A172 (cell line): ENCODE measurements around the gene FBXW11. TPM values are rescaled to one million over a fixed set of nuclear protein-coding genes. Genes with fewer than 3 reads are reported as not detected.
A peak's percentile ranks its signal among the peaks of the same experiment; 100 is the strongest.

ENCODE experiments used
- DNase-seq: peaks from one replicate; pipeline ENCODE4 v3.0.0-alpha.2; 2015; ENCODE audit warnings: low spot score
- total RNA-seq: library from RNA; depleted of rRNA; stranded (reverse); fragments of >200 nt; shearing (Covaris generic); gene quantifications from 2 replicates; pipeline ENCODE4 v1.2.3, GENCODE V29; 2014

The FBXW11 gene
- total RNA-seq, 1 experiment from 2014 or later, result 106 TPM

DNA sequence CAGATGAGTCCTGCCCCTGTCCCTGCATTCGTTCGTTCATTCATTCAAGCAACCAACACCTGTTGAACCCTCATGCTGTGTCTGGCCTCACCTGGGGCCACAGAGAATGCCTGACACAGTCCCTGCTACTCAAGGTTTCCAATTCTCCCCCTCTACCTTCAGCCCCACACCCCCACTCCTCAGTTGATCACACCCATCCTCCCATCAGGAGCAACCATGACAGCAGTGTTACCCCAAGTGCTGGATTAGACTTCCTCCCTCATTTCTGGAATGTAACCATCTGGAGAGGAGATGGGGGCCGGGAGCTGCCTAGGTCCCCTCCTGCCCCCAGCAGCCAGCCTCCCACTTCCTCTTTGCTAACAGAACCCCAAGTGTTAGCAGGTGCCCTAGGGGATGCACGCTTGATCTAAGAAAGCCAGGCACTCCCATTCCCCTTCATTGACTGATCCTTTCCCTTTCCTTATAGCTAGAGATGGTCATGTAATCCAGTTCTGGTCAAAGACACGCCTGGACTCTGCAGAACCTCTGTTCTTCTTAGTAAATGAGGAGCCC, 163.6 kb downstream of the FBXW11 start:
- DNase-seq, result no peak

DNA sequence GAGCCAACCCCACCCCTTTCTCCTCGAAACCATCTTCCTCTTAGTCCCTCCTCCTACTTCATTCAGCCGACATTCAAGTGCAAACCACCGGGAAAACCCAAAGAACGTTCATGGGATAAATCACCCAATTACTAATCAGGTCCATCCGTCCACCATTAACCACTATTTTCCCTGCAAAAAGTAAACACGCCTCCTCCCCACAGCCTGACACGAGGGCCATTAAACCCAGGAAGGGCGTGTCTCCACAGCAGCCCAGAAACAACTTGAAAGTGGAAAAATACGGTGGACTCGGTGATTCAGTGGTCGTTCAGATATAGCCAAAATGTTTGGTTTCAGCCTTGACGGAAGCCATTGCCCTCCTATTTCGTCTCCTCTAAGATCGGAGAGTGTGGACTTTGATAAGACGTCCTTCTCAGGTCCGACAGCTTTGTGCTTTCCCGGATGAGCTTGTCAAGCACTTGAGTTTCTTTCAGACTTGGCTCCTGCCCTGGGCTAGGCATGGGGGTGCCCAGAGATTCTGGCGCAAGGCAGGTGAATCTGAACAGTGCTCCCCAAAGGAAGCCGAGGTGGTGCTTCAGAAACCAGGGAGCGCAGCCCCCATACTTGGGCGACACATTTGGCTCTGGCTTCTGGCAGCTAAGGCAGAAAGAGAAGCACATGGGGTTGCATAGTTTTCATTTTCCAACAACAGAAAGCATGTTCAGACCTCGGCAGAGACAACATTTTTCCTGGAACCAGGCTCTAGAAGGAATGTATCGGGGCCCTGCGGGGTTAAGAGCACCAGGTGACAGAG, 164.3 kb downstream of the FBXW11 start:
- peak; percentile 11 for DNase-seq

DNA sequence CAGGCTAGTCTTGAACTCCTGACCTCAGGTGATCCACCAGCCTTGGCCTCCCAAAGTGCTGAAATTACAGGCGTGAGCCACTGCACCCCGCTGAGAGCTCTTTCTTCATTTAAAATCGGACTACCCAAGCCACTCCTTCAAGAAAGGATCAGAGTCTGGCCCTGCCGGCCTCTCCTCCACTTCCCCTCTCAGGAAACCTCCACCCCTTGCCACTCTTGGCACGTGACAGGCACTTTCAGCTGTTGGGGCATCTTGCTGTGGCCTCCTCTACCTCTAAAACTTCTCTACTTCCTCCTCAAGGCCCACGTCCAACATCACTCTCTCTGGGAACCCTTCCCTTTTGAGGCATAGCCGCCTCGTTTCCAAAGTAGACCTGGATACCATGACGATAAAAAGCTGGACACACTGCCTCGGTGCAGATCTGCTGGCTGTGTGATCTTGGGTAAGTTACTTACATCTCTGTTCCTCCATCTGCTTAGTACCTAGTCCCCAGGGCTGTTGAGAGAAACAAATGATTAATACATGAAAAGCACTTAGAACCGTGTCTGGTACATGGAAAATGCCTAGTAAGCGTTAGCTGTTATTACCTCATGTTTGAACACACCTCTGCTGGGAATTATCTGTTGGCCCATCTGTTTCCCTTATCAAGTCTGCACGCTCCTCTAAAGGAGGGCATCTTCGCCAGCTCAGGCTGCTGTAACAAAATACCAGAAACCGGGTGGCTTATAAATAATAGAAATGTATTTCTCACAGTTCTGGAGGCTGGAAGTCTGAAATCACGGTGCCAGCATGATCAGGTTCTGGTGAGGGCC, 165.5 kb downstream of the FBXW11 start:
- no peak for DNase-seq

DNA sequence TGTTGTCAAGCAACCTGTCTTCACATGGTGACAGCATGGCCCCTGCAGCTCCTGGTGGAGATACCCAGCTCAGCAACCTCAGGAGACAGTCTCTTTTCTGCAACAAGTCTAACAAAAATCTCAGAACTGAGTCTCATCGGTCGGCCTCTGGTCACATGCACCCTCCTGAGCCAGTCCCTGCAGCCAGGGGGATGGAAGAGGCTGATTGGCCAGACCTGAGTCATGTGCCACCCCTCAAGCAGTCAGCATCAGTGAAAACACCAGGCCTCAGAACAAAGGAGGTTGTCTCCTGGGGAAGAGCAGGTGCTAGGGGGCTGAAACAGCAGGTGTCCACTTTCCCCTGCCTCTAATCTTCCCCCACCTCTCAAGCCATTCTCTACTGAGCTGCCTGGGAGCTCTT, 166.4 kb downstream of the FBXW11 start:
- DNase-seq, result peak; percentile 14

DNA sequence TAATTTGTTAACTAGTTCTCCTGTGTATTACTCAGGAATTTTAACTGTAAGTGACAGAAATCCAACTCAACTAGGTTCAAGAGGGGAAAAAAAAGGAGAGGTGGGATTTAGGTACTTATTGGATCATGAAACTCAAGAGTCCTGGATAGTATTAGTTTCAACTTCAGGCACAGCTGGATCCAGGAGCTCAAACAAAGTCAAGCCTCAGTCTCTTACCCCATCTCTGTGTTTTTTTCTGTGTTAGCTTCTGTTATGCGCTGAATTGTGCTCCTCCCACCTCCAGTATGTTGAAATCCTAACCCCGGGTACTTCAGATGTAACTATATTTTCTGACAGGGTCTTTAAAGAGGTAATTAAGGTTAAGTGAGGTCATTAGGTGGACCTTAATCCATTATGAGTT, 167.3 kb downstream of the FBXW11 start:
- no peak for DNase-seq

DNA sequence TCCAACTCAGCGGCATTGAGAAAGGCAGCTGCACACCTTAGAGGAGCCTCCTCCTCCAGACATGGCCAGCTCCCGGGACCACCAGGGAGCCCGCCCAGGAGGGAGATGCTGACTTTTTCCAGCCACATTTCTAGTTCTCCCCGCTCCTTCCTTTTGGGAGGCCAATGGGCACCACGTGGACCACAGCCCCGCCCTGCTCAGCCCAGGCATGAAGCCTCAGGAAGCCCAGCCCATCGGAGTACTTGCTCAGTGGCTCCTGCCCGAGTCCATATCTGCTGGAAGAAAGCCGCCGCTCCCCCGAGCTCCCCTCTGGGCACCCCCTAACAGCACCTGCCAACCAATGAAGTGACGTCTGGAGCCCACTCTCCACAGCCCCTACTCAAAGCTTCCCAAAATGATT, 168.4 kb downstream of the FBXW11 start:
- no peak for DNase-seq

DNA sequence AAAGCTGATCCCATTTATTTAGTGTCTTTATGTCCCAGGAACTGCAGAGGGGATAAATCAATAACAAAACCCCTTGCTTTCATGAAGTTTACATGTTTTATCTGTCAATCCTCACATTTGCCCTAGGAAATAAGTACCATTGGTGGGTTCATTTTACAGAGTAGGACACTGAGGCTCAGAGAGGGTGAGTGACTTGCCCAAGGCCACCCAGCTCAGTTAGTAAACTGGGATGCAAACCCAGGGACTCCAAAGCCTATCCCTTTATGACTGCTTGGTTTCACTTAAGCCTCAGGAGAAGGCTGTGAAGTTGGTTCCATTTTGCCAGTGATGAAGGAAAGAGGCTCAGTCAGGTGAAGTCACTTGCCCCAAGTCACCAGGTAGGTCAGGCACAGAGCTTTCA, 168.9 kb downstream of the FBXW11 start:
- no peak for DNase-seq

DNA sequence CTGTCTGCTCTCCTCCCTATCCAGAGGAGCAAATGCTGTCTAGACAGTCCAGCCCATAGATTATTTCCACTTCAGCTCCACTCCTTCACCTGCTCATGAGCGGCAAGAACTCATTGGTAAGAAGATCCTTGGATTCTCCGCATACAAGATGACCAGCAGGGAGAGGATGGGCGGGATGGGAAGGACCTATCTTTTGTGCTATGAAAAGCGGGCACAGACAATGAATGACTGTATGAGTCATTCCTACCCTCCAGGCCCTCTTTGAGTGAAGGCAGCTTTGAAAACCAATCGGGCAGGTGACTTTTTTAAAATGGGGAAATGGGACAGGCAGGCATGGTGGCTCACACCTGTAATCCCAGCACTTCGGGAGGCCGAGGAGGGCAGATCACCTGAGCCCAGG, 171.4 kb downstream of the FBXW11 start:
- no peak for DNase-seq

DNA sequence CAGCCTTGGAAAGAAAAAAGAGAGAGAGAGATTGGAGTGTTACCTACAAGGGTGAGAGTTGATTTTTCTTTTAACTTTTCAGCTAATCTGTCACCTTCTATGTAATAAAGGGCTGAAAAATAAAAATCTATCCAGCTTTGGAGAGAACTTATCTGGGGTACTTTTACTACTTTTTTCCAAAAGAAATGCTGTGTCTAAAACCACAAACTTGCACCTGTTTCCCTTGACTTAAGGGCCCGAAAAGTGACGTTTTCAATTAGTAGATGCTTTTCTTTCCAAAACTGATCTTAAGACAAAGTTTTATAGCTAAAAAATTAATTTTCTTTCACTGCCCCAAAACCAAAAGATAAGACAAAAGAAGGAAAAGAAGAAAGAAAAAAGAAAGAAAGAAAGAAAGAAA, 172.0 kb downstream of the FBXW11 start:
- DNase-seq, result no peak

DNA sequence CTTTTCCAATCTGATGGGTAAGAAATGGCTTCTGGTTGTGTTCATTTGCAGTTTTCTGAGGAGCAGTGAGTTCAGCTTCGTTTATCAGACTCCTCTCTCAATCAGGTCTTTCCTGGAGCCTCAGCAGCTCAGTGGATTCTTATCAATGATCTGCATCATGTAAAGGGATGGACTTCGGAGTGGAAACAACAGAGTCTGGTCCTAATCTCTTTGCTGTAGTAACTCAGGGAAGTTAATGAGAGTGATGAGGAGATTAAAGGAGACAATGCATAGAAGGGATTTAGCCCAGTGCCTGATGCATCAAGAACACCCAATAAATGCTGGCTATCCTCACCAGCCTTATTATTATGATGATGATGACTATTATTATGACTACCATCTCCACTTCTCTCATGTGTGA, 173.7 kb downstream of the FBXW11 start:
- DNase-seq, result no peak

DNA sequence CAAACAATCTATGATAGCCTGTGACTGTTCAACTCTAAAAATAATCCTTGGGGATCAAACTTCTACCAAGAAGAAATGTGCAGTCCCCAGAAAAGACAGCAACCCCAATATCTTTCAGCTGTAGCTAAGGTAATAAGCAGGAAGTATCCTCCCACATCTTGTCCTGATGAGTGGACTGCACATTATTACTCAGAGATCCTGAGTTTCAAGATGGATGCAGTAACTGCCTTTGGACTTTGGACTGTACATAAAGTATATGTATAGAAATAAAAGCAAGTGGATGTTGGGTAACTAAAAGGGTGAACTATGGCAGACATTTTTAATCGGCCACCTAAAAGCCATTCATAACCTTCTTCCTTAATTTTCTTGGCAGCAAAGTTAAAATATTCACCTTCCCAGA, 175.8 kb downstream of the FBXW11 start:
- no peak for DNase-seq

DNA sequence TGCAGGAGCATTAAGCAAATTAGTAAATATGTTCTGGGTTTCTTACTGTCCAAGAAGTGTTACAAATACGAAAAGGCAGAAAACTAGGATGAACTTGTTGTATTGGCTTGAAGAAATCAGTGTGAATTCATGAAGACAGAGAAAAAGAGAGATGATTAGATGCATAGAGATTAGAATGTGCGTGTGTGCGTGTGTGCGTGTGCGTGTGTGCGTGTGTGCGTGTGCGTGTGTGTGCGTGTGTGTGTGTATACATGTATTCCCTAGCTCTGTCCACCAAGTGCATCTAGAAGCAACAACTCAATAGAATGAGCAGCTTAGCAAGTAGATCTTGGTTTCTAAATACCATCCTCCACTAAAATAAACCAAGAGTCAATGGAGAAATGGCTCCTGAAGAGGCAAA, 179.3 kb downstream of the FBXW11 start:
- DNase-seq, result no peak

DNA sequence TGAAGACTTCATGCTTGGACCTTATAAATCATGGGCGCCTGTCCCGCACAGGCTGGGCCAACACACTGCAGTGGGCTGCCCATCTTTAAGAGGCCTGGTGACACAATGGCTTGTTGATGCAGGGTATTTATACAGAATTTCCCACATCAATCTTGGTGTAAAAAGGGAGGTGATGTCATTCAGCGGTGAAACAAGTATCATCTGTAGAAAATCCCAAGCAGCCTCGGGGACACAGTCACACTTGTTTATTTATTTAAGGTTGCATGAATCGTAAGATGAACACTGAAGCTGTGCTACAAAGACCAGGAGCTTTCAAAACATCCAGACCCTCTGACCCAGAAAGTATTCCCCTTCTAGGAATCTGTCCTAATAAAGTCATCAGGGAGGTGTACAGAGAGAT, 180.3 kb downstream of the FBXW11 start:
- peak; percentile 23 for DNase-seq

DNA sequence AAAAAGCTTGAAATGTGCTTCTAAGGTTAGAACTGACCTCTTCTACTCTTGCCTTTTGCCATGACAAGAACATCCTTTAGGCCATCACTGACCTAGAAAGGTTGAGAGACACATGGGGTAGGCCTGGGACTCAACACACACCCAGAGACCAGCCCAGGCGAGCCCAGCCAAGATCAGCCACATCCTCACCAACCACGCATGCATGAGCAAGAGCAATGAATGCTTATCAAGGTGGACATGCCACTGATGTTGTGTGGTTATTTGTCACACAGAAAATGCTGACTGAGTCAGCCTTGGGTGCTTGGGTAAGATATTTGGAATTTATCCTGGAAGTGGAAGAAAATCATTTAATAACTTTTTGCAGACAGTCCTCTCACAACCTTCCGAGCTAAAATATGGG, 181.4 kb downstream of the FBXW11 start:
- DNase-seq, result no peak

DNA sequence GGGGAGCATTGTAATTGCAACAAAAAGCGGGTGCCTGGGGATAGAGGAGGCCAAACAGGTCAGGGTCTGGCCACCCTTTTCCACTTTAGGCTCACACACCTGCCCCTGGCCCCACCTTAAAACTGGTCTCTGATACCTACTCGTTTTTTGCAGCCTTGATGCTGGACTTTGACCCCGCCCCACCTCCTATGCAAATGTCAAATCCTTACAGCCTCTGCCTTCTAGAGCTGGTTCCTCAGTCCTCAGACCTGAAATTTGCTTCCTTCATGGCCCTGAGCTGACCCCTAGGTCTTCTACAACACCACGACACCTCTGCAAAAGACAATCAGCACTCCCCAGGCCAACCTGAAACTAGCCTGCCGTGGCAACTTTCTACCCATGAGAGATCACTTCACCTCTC, 183.2 kb downstream of the FBXW11 start:
- no peak for DNase-seq

DNA sequence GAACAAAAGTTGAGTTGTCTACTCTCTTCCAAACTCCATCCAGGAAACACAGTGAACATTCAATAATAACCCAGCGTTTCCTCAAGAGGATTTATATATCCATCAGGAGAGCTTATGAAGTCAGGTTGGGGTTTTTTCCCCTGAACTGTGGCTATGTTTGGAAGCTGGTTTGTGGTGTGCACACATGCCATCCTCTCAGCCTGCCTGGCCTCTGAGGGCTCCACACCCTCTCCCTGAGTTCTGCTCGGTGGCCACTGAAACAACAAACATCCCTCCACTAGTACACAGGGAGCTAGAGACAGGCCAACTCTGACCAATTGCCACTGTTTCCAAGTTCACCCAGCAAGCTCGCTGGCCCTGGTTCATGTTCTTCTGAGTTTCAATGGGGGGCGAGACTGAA, 185.2 kb downstream of the FBXW11 start:
- no peak for DNase-seq

DNA sequence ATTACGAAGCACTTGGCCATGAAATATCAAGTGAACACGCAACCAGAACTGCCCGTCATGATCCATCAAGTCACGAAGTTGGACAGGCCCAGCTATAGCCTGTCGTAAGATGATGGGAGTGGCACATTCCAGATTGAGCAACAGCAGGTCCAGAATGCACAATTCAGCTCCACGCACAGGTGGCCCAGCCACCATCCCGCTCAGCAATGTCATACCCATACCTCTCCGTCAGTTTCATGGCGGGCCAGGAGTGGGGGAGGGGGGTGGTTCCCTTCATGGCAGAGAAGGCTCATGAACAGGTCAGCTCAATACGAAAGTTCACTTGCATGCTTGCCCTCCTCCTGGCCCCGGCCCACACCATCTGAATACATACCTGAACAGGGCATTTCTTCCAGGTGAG, 185.9 kb downstream of the FBXW11 start:
- no peak for DNase-seq

DNA sequence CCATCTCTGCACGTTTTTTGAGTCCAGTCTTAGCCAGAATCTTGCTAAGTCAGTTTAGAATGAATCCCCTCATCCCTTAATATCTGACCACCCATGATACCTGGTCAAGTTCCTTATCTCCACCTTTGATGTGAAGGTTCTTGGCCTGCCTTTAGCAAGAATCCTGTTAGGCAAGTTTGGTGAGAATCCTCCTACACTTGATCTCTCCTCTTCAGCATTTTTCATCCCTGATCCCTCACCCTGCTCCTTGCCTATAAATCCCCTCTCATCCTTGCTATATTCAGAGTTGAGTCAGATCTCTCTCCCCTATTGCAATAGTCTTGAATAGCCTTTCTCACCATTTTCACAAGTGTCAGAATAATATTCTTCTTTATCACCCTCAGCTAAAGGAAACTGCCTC, 189.8 kb downstream of the FBXW11 start:
- no peak for DNase-seq

DNA sequence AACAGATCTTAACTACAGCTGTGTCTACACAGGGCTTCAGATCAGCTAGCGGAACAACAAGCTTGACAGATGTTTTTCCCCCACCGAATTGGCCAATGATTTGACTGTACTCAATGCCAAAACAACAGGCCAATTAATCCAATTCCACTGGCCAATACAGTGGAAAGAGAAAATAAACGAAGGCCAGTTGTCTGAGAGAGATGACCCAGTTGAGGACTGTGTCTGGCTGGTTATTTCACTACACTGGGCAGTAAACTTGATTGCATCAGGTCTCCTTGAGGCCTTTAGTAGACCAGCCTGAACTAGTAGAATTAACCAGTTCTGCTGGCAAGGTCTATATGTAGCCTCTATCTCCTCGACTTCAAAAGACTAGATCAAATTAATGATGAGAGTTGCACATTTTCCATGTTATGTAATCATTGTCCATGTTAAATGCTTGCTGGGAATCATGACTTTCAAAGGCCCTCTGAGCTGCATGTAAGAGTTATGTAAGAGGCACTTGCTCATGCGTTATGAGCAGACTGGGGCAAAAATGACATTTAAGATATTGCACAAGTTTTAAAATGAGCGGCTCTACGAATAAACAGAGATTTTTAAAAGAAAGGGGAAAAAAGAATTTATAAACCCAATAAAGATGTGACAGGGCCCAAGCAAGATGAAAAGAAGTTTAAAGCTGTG, 192.5 kb downstream of the FBXW11 start:
- DNase-seq, result no peak

DNA sequence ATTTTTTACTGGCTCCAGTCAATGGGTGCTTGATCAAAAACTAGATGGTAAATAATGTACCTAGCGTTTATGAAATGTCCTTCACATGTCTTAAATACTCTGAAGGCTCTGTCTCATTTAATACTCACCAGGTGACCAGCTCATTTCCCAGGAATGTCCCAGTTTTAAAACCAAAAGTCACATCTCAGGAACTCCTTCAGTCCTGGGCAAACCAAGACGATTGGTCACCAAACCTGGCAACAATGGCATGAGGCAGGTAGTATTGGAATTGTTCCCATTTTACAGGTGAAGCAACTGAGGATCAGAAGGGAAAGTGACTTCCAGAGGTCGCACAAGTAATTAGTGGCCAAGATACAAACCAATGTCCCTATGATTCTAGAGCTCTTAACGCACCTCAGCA, 193.2 kb downstream of the FBXW11 start:
- DNase-seq, result no peak
